A673 (cell line): ENCODE results near the gene CHTF18. TPM values are rescaled to one million over a fixed set of nuclear protein-coding genes. Genes with fewer than 3 reads are reported as not detected.

Experiments
- BruUV-seq: library from RNA; stranded (reverse); fragments of 400-500 nt; replicated peaks from 2 replicates; lab custom pipeline; 2021; lab: Mats Ljungman, UMichigan
- CTCF ChIA-PET: fragments of 300-600 bp; sonication (Branson Sonifier 250); formaldehyde crosslinking; loops from one replicate; lab custom pipeline; 2022; ENCODE audit warnings: antibody characterized with exemption; lab: Charles Lee
- POLR2A ChIA-PET: fragments of 300-600 bp; sonication (Branson Sonifier 250); formaldehyde crosslinking; loops from one replicate; lab custom pipeline; 2022; ENCODE audit warnings: antibody characterized with exemption; ENCODE audit not compliant: low non-redundant PET; lab: Charles Lee
- DNase-seq: peaks from one replicate; pipeline ENCODE4 v3.0.0-alpha.2; 2015; ENCODE audit warnings: low spot score
- H3K27ac ChIP-seq: fragments of 200-600 bp; sonication (generic); 2 replicates; pipeline ENCODE4 v1.5.1; 2016; ENCODE audit warnings: mixed run types, low read depth, mild to moderate bottlenecking, mixed read lengths, antibody characterized with exemption, low read length; ENCODE audit not compliant: poor library complexity, severe bottlenecking
- H3K27me3 ChIP-seq: fragments of 200-600 bp; sonication (generic); replicated peaks from 2 replicates; pipeline ENCODE4 v1.6.1; 2017; ENCODE audit warnings: mixed run types, low read depth, mild to moderate bottlenecking, mixed read lengths, antibody characterized with exemption, low read length; ENCODE audit not compliant: insufficient read depth, poor library complexity
- H3K36me3 ChIP-seq: fragments of 200-600 bp; sonication (generic); 2 replicates; pipeline ENCODE4 v1.6.1; 2016; ENCODE audit warnings: mixed run types, mild to moderate bottlenecking, mixed read lengths, antibody characterized with exemption, low read length; ENCODE audit not compliant: insufficient read depth, poor library complexity, severe bottlenecking
- H3K4me1 ChIP-seq: fragments of 200-600 bp; sonication (generic); 2 replicates; pipeline ENCODE4 v1.6.1; 2017; ENCODE audit warnings: mixed run types, mild to moderate bottlenecking, mixed read lengths, antibody characterized with exemption, low read length; ENCODE audit not compliant: insufficient read depth, poor library complexity, severe bottlenecking
- H3K4me3 ChIP-seq: fragments of 200-600 bp; sonication (generic); 2 replicates; pipeline ENCODE4 v1.5.1; 2016; ENCODE audit warnings: low read depth, mixed run types, mild to moderate bottlenecking, mixed read lengths, low read length; ENCODE audit not compliant: poor library complexity, severe bottlenecking
- H3K9me3 ChIP-seq: fragments of 200-600 bp; sonication (generic); 2 replicates; pipeline ENCODE4 v1.6.1; 2016; ENCODE audit warnings: mixed run types, low read depth, mild to moderate bottlenecking, mixed read lengths, antibody characterized with exemption, low read length; ENCODE audit not compliant: poor library complexity, severe bottlenecking
- EZH2 ChIP-seq: fragments of 200-600 bp; sonication (generic); IDR thresholded peaks from 2 replicates; pipeline ENCODE4 v1.6.1; 2017; ENCODE audit warnings: borderline replicate concordance, low read depth, mild to moderate bottlenecking, mixed read lengths, antibody characterized with exemption, low read length; ENCODE audit not compliant: poor library complexity, severe bottlenecking
- intact Hi-C: fragments of 100-400 bp; cut with micrococcal nuclease; formaldehyde crosslinking; loops from one replicate; pipeline ENCODE4 v1.10.0; 2022; ENCODE audit not compliant: unreplicated experiment
- total RNA-seq: library from RNA; stranded (reverse); gene quantifications from 2 replicates; pipeline ENCODE4 v1.2.3, GENCODE V29; 2021
- TF ChIP-seq, protein P1 (sequence below): fragments of 300-800, 200-600 bp; sonication (generic); conservative IDR thresholded peaks from 2 replicates; pipeline ENCODE4 v1.5.1; 2017; ENCODE audit warnings: low read depth, mild to moderate bottlenecking, antibody characterized with exemption, low read length, moderate library complexity, mixed read lengths

Gene CHTF18
- total RNA-seq, 1 experiment from 2014 or later: 125 TPM

DNA sequence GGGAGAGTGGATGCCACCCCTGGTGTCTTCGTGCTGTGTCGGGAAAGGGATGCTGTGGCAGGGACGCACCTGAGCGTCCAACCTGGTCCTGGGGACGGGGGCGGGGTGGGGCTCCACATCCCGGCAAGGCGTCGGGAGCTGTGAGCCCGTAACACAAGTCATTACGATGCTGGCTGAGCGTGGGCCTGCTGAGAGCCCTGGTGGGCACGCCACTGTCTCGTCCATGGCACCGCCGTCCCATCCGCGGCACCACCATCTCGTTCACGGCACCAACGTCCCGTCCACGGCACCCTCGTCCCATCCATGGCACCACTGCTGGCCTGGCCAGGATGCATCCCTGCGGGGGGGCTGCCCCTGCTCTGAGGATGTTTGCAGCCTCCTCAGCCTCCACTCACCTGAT, 36.2 kb downstream of the CHTF18 start:
- intact Hi-C loops: no loop called here
- Histone ChIP-seq H3K27ac (no peak overlapping the region), H3K36me3 (no peaks in the 10 kb centered on the region), H3K9me3 (no peaks in the 10 kb centered on the region), H3K4me3 (no peak overlapping the region), H3K4me1 (peaks cover 8% of the 10 kb centered on the region), H3K27me3 (no peaks in the 10 kb centered on the region)
- TF ChIP-seq EZH2: no peak
- TF ChIP-seq, protein P1, sequence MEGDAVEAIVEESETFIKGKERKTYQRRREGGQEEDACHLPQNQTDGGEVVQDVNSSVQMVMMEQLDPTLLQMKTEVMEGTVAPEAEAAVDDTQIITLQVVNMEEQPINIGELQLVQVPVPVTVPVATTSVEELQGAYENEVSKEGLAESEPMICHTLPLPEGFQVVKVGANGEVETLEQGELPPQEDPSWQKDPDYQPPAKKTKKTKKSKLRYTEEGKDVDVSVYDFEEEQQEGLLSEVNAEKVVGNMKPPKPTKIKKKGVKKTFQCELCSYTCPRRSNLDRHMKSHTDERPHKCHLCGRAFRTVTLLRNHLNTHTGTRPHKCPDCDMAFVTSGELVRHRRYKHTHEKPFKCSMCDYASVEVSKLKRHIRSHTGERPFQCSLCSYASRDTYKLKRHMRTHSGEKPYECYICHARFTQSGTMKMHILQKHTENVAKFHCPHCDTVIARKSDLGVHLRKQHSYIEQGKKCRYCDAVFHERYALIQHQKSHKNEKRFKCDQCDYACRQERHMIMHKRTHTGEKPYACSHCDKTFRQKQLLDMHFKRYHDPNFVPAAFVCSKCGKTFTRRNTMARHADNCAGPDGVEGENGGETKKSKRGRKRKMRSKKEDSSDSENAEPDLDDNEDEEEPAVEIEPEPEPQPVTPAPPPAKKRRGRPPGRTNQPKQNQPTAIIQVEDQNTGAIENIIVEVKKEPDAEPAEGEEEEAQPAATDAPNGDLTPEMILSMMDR: no peak
- DNase-seq: no peak
- CTCF ChIA-PET: no interaction called here
- no TSS peak for BruUV-seq
- POLR2A ChIA-PET: no interaction called here

DNA sequence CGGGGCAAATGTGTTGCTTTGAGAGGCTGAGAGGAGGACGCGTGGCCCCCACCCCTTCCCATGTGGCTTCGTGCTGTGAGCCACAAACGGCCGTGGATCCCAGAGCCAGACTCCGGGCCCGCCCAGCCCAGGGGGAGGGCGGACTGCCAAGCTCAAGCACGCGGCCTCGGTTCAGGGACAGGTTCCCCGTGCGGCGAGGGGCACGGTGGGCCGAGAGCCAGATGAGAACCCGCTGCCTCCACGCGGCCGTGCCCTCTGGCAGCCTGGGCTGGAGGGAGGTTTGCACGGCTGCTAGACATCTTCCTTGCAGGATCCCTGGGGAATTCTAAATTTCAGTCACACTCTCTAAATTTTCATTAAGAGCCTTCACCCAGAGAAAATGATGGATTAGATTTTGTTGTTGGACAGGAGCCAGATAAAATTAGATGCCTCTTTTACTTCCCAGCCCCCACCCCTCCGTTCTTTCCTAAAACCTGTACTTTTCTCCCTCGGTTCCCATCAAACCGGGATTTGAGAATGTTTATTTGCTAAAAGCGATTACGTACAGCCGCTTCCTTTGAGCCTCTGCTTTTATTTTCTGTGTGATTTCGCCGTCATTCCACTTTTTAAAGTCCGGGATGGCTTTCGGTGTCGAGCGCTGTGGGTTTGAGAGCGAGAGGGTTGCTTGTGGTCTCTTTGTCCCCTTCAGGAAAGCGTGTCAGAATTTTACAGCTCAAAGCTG, 37.1 kb downstream of the CHTF18 start:
- Histone ChIP-seq H3K36me3 (no peaks in the 10 kb centered on the region), H3K27ac (no peak overlapping the region), H3K27me3 (no peaks in the 10 kb centered on the region), H3K4me3 (no peak overlapping the region), H3K9me3 (no peaks in the 10 kb centered on the region), H3K4me1 (peaks cover 8% of the 10 kb centered on the region)
- intact Hi-C loops: no loop called here
- ChIA-PET CTCF (no interaction called here), POLR2A (no interaction called here)
- TF ChIP-seq, protein P1: no peak
- no peak for TF ChIP-seq EZH2
- peak; percentile 48 for DNase-seq
- no TSS peak for BruUV-seq

- intact Hi-C loops: no loop called here
- TF ChIP-seq, protein P1: no peak
- TF ChIP-seq EZH2: no peak
- BruUV-seq: no TSS peak
- Histone ChIP-seq H3K36me3 (no peaks in the 10 kb centered on the region), H3K4me3 (no peak overlapping the region), H3K4me1 (peaks cover 8% of the 10 kb centered on the region), H3K27ac (no peak overlapping the region), H3K9me3 (no peaks in the 10 kb centered on the region), H3K27me3 (no peaks in the 10 kb centered on the region)
- CTCF ChIA-PET: no interaction called here
- no peak for DNase-seq
- POLR2A ChIA-PET: no interaction called here
Observed at GRCh38 chr16:827513-827912, 39.1 kb downstream of the CHTF18 start.
